ENCODE results near the gene ME3. TPM values are rescaled to one million over a fixed set of nuclear protein-coding genes. Genes with fewer than 3 reads are reported as not detected.

The ME3 gene
- total and polyA plus RNA-seq, 2 experiments from 2014 or later = 7.5 to 10.9 TPM

DNA sequence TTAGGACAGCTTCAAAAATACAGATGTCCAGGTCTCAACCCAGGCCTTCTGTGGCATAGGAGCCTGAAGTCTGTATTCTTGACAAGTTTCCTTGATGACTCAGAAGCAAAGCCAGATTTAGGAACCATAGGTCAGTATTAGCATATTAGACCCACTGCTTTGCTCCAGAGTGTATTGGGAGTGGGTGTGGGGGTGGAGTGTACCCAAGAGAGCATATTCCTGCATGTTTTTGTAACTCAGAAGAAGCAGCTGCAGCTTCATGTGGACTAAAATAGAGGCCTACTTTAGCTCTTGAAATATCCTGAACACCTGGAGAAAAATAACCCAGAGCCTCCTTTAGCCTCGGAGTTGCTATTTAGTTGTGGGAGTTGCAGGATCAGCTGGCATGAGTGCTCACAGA is 191.0 kb downstream of the ME3 start:
- no peak overlapping the region for H3K27ac ChIP-seq
- no peak overlapping the region for H2AFZ ChIP-seq
- no peak overlapping the region for H3K9ac ChIP-seq
- TF ChIP-seq EZH2 (IDR thresholded peaks at IDR 0.05; ENCODE audit: insufficient read depth, poor library complexity, severe bottlenecking) = no peak
- TF ChIP-seq EZH2phosphoT487 (IDR thresholded peaks at IDR 0.05; ENCODE audit: insufficient read depth, low read depth) = no peak
- H3K4me3 ChIP-seq = no peak overlapping the region
- H4K20me1 ChIP-seq (ENCODE audit: insufficient read depth) = no peaks in the 10 kb centered on the region
- 93 to 100% methylated on average over 1 of the region's 1 CpG for WGBS, 2 experiments (ENCODE audit: low coverage in 1 of 2, low lambda C conversion rate in 2 of 2, missing lambda C conversion rate in 2 of 2)
- no peaks in the 10 kb centered on the region for H3K79me2 ChIP-seq (ENCODE audit: insufficient read depth)
- H3K4me2 ChIP-seq (ENCODE audit: unreplicated experiment) = no peak overlapping the region
- peaks cover 32% of the 10 kb centered on the region for H3K4me1 ChIP-seq (ENCODE audit: insufficient read depth)
- no peaks in the 10 kb centered on the region for H3K9me3 ChIP-seq (ENCODE audit: low read depth)
- no peaks in the 10 kb centered on the region for H3K27me3 ChIP-seq (replicated peaks; ENCODE audit: insufficient read depth)
- in situ Hi-C loops (cut with MboI) = no loop called here
- peaks cover 40% of the 10 kb centered on the region for H3F3A ChIP-seq (ENCODE audit: insufficient read depth)
- no peak for DNase-seq
- H3K9me2 ChIP-seq (ENCODE audit: insufficient read depth) = no peaks in the 10 kb centered on the region
- no peaks in the 10 kb centered on the region for H3K36me3 ChIP-seq (ENCODE audit: low read depth)

- Histone ChIP-seq H3K9me2 (ENCODE audit: insufficient read depth) (no peaks in the 10 kb centered on the region), H3K79me2 (ENCODE audit: insufficient read depth) (no peaks in the 10 kb centered on the region), H3K9ac (no peak overlapping the region), H3K36me3 (ENCODE audit: low read depth) (no peaks in the 10 kb centered on the region), H3F3A (ENCODE audit: insufficient read depth) (peaks cover 20% of the 10 kb centered on the region), H3K9me3 (ENCODE audit: low read depth) (no peaks in the 10 kb centered on the region), H3K27me3 (replicated peaks; ENCODE audit: insufficient read depth) (no peaks in the 10 kb centered on the region), H3K4me3 (no peak overlapping the region), H4K20me1 (ENCODE audit: insufficient read depth) (no peaks in the 10 kb centered on the region), H2AFZ (no peak overlapping the region), H3K4me1 (ENCODE audit: insufficient read depth) (peaks cover 35% of the 10 kb centered on the region), H3K27ac (no peak overlapping the region), H3K4me2 (ENCODE audit: unreplicated experiment) (no peak overlapping the region)
- no peak for DNase-seq
- in situ Hi-C loops (cut with MboI) = no loop called here
- TF ChIP-seq EZH2phosphoT487 (IDR thresholded peaks at IDR 0.05; ENCODE audit: insufficient read depth, low read depth) = no peak
Observed at GRCh38 chr11:86478348-86478747, 194.1 kb downstream of the ME3 start.

- H3K9me3 ChIP-seq (ENCODE audit: low read depth) = no peaks in the 10 kb centered on the region
- H3K36me3 ChIP-seq (ENCODE audit: low read depth) = no peaks in the 10 kb centered on the region
- DNase-seq = peak; percentile 59
- H3K4me1 ChIP-seq (ENCODE audit: insufficient read depth) = peaks cover 35% of the 10 kb centered on the region
- H2AFZ ChIP-seq = no peak overlapping the region
- TF ChIP-seq EZH2phosphoT487 (IDR thresholded peaks at IDR 0.05; ENCODE audit: insufficient read depth, low read depth) (no peak), EZH2 (IDR thresholded peaks at IDR 0.05; ENCODE audit: insufficient read depth, poor library complexity, severe bottlenecking) (no peak)
- peak overlapping the region; percentile 30; the same call in 1 of the 2 replicates for H3K27ac ChIP-seq
- H3K4me3 ChIP-seq = no peak overlapping the region
- no peaks in the 10 kb centered on the region for H4K20me1 ChIP-seq (ENCODE audit: insufficient read depth)
- no peak overlapping the region for H3K9ac ChIP-seq
- peak overlapping the region; percentile 19 for H3K4me2 ChIP-seq (ENCODE audit: unreplicated experiment)
- H3K79me2 ChIP-seq (ENCODE audit: insufficient read depth) = no peaks in the 10 kb centered on the region
- H3K27me3 ChIP-seq (replicated peaks; ENCODE audit: insufficient read depth) = no peaks in the 10 kb centered on the region
- H3K9me2 ChIP-seq (ENCODE audit: insufficient read depth) = no peaks in the 10 kb centered on the region
- WGBS, 2 experiments (ENCODE audit: low coverage in 1 of 2, low lambda C conversion rate in 2 of 2, missing lambda C conversion rate in 2 of 2) = 47 to 54% methylated on average over 5 of the region's 5 CpGs
- peaks cover 16% of the 10 kb centered on the region for H3F3A ChIP-seq (ENCODE audit: insufficient read depth)
- in situ Hi-C loops (cut with MboI) = no loop called here
Observed at GRCh38 chr11:86477495-86478155, 194.8 kb downstream of the ME3 start.

- no peaks in the 10 kb centered on the region for H3K79me2 ChIP-seq (ENCODE audit: insufficient read depth)
- peaks cover 14% of the 10 kb centered on the region for H3F3A ChIP-seq (ENCODE audit: insufficient read depth)
- no peaks in the 10 kb centered on the region for H4K20me1 ChIP-seq (ENCODE audit: insufficient read depth)
- WGBS, 2 experiments (ENCODE audit: low coverage in 1 of 2, low lambda C conversion rate in 2 of 2, missing lambda C conversion rate in 2 of 2) = 96 to 99% methylated on average over 6 of the region's 6 CpGs
- no peak overlapping the region for H3K9ac ChIP-seq
- in situ Hi-C loops (cut with MboI) = no loop called here
- DNase-seq = no peak
- no peak overlapping the region for H3K4me3 ChIP-seq
- no peak overlapping the region for H3K4me2 ChIP-seq (ENCODE audit: unreplicated experiment)
- no peak overlapping the region for H3K27ac ChIP-seq
- H3K27me3 ChIP-seq (replicated peaks; ENCODE audit: insufficient read depth) = no peaks in the 10 kb centered on the region
- H3K36me3 ChIP-seq (ENCODE audit: low read depth) = no peaks in the 10 kb centered on the region
- TF ChIP-seq EZH2 (IDR thresholded peaks at IDR 0.05; ENCODE audit: insufficient read depth, poor library complexity, severe bottlenecking) = no peak
- TF ChIP-seq EZH2phosphoT487 (IDR thresholded peaks at IDR 0.05; ENCODE audit: insufficient read depth, low read depth) = no peak
- H3K9me2 ChIP-seq (ENCODE audit: insufficient read depth) = no peaks in the 10 kb centered on the region
- no peaks in the 10 kb centered on the region for H3K9me3 ChIP-seq (ENCODE audit: low read depth)
- H3K4me1 ChIP-seq (ENCODE audit: insufficient read depth) = peaks cover 35% of the 10 kb centered on the region
- no peak overlapping the region for H2AFZ ChIP-seq
Observed at GRCh38 chr11:86476109-86476861, 196.1 kb downstream of the ME3 start.

Data from GM23248 (cell line).